GM23338 (cell line): Measurements from ENCODE around the gene MAPK8IP3. TPM values are rescaled to one million over a fixed set of nuclear protein-coding genes. Genes with fewer than 3 reads are reported as not detected.

ENCODE experiments used
- ATAC-seq: fragments of 200-7000 bp; cut with Tn5 transposase; 3 replicates; pipeline ENCODE4 v1.9.1; 2020
- DNase-seq: peaks from one replicate; pipeline ENCODE4 v3.0.0-alpha.2; 2015; ENCODE audit warnings: low spot score
- H2AFZ ChIP-seq: fragments of 200-600 bp; sonication (generic); 2 replicates; pipeline ENCODE4 v1.8.0; 2016; ENCODE audit warnings: antibody characterized with exemption, mild to moderate bottlenecking, moderate library complexity
- H3F3A ChIP-seq: fragments of 200-600 bp; sonication (generic); replicated peaks from 2 replicates; pipeline ENCODE4 v1.8.0; 2017; ENCODE audit warnings: antibody characterized with exemption, mixed run types, low read depth
- H3K27ac ChIP-seq: fragments of 200-600 bp; sonication (generic); 2 replicates; pipeline ENCODE4 v1.6.1; 2016; ENCODE audit warnings: low read depth
- H3K27me3 ChIP-seq: fragments of 200-600 bp; sonication (generic); 2 replicates; pipeline ENCODE4 v1.8.0; 2016; ENCODE audit warnings: mild to moderate bottlenecking, mixed run types, moderate library complexity; ENCODE audit not compliant: insufficient read depth
- H3K36me3 ChIP-seq: fragments of 200-600 bp; sonication (generic); 2 replicates; pipeline ENCODE4 v1.8.0; 2016; ENCODE audit warnings: mild to moderate bottlenecking; ENCODE audit not compliant: insufficient read depth
- H3K4me1 ChIP-seq: fragments of 200-600 bp; sonication (generic); 2 replicates; pipeline ENCODE4 v1.8.0; 2016; ENCODE audit warnings: mild to moderate bottlenecking, moderate library complexity; ENCODE audit not compliant: insufficient read depth
- H3K4me2 ChIP-seq: fragments of 200-600 bp; sonication (generic); 2 replicates; pipeline ENCODE4 v1.7.1; 2017; ENCODE audit warnings: mixed run types
- H3K4me3 ChIP-seq: fragments of 200-600 bp; sonication (generic); 2 replicates; pipeline ENCODE4 v1.6.1; 2016; ENCODE audit warnings: mixed run types
- H3K79me2 ChIP-seq: fragments of 200-600 bp; sonication (generic); replicated peaks from 2 replicates; pipeline ENCODE4 v1.8.0; 2017; ENCODE audit warnings: mild to moderate bottlenecking; ENCODE audit not compliant: insufficient read depth
- H3K9me2 ChIP-seq: fragments of 200-600 bp; sonication (generic); 2 replicates; pipeline ENCODE4 v1.8.0; 2017; ENCODE audit not compliant: insufficient read depth
- H4K20me1 ChIP-seq: fragments of 200-600 bp; sonication (generic); replicated peaks from 2 replicates; pipeline ENCODE4 v1.8.0; 2017; ENCODE audit warnings: mild to moderate bottlenecking; ENCODE audit not compliant: insufficient read depth
- H3K27ac Mint-ChIP-seq: 2 replicates; pipeline ENCODE4 v1.8.0; 2020; ENCODE audit warnings: inconsistent platforms, mild to moderate bottlenecking, moderate library complexity, mixed read lengths
- H3K27me3 Mint-ChIP-seq: 3 replicates; pipeline ENCODE4 v1.8.0; 2022; ENCODE audit warnings: low read depth, mild to moderate bottlenecking, moderate library complexity, mixed read lengths, inconsistent platforms; ENCODE audit not compliant: insufficient read depth, poor library complexity
- H3K36me3 Mint-ChIP-seq: 3 replicates; pipeline ENCODE4 v1.8.0; 2021; ENCODE audit warnings: low read depth, mild to moderate bottlenecking, inconsistent platforms, moderate library complexity, mixed read lengths
- H3K4me1 Mint-ChIP-seq: 3 replicates; pipeline ENCODE4 v1.8.0; 2020; ENCODE audit warnings: mild to moderate bottlenecking, inconsistent platforms, mixed read lengths
- H3K4me3 Mint-ChIP-seq: 3 replicates; pipeline ENCODE4 v1.8.0; 2021; ENCODE audit warnings: moderate library complexity, mild to moderate bottlenecking, inconsistent platforms, mixed read lengths
- H3K9me3 Mint-ChIP-seq: 3 replicates; pipeline ENCODE4 v1.8.0; 2020; ENCODE audit warnings: moderate library complexity, mild to moderate bottlenecking, inconsistent platforms, mixed read lengths
- CREB1 ChIP-seq: fragments of 250-450 bp; sonication (Bioruptor Pico); IDR thresholded peaks from 2 replicates; pipeline ENCODE4 v1.5.0; 2020; ENCODE audit warnings: low read depth, mild to moderate bottlenecking, moderate library complexity
- EZH2 ChIP-seq: fragments of 200-600 bp; sonication (generic); IDR thresholded peaks from one replicate; pipeline ENCODE4 v1.8.0; 2017; ENCODE audit warnings: antibody characterized with exemption, mild to moderate bottlenecking, low read depth; ENCODE audit not compliant: unreplicated experiment
- EZH2phosphoT487 ChIP-seq: fragments of 200-600 bp; sonication (generic); IDR thresholded peaks from one replicate; pipeline ENCODE4 v1.8.1; 2018; ENCODE audit warnings: antibody characterized with exemption; ENCODE audit not compliant: unreplicated experiment
- JUNB ChIP-seq: IDR thresholded peaks from one replicate; pipeline ENCODE4 v1.6.1; 2016; ENCODE audit warnings: antibody characterized with exemption; ENCODE audit not compliant: unreplicated experiment
- NANOG ChIP-seq: IDR thresholded peaks from 2 replicates; pipeline ENCODE4 v1.6.1; 2016; ENCODE audit warnings: antibody characterized with exemption, borderline replicate concordance
- POLR2AphosphoS5 ChIP-seq: IDR thresholded peaks from 2 replicates; pipeline ENCODE4 v1.6.1; 2016; ENCODE audit warnings: antibody characterized with exemption, low read depth
- STAT1 ChIP-seq: IDR thresholded peaks from one replicate; pipeline ENCODE4 v1.6.1; 2016; ENCODE audit warnings: antibody characterized with exemption; ENCODE audit not compliant: unreplicated experiment
- ZNF114 ChIP-seq: fragments of 250-450 bp; sonication (Bioruptor Pico); IDR thresholded peaks from 2 replicates; pipeline ENCODE4 v1.5.0; 2020; ENCODE audit warnings: mild to moderate bottlenecking, moderate library complexity
- ZNF331 ChIP-seq: fragments of 250-450 bp; sonication (Bioruptor Pico); IDR thresholded peaks from 2 replicates; pipeline ENCODE4 v1.5.0; 2020; ENCODE audit warnings: low read depth, mild to moderate bottlenecking, moderate library complexity
- polyA plus RNA-seq: library from polyadenylated mRNA; unstranded; fragments of >200 nt; fragmentation: Nextera tagmentation; extraction: Ambion mirVana; gene quantifications from 2 replicates; pipeline ENCODE4 v1.2.1, GENCODE V29; 2016
- total RNA-seq: library from RNA; depleted of rRNA; stranded (reverse); fragments of >200 nt; shearing (Covaris generic); gene quantifications from 2 replicates; pipeline ENCODE4 v1.2.3, GENCODE V29; 2014
- TF ChIP-seq, protein P1 (sequence below): IDR thresholded peaks from 2 replicates; pipeline ENCODE4 v1.6.1; 2016; ENCODE audit warnings: antibody characterized with exemption
- TF ChIP-seq, protein P2 (sequence below), 2 experiments: fragments of 200-600 bp in 1 of 2; sonication (generic) in 1 of 2; conservative IDR thresholded peaks; 2 replicates each; pipeline versions ENCODE4 v1.5.1 to v1.6.1; 2016 to 2017; ENCODE audit warnings: antibody characterized with exemption in 2 of 2, low read depth in 2 of 2, mild to moderate bottlenecking in 2 of 2, moderate library complexity in 1 of 2
- TF ChIP-seq, protein P3 (sequence below): IDR thresholded peaks from one replicate; pipeline ENCODE4 v1.6.1; 2018; ENCODE audit warnings: antibody characterized with exemption; ENCODE audit not compliant: unreplicated experiment
- TF ChIP-seq, protein P4 (sequence below): fragments of 250-450 bp; sonication (Bioruptor Pico); IDR thresholded peaks from 2 replicates; pipeline ENCODE4 v1.5.0; 2020; ENCODE audit warnings: mild to moderate bottlenecking, moderate library complexity

Gene MAPK8IP3
- total and polyA plus RNA-seq, 2 experiments from 2014 or later, result 11.3 to 58.4 TPM

DNA sequence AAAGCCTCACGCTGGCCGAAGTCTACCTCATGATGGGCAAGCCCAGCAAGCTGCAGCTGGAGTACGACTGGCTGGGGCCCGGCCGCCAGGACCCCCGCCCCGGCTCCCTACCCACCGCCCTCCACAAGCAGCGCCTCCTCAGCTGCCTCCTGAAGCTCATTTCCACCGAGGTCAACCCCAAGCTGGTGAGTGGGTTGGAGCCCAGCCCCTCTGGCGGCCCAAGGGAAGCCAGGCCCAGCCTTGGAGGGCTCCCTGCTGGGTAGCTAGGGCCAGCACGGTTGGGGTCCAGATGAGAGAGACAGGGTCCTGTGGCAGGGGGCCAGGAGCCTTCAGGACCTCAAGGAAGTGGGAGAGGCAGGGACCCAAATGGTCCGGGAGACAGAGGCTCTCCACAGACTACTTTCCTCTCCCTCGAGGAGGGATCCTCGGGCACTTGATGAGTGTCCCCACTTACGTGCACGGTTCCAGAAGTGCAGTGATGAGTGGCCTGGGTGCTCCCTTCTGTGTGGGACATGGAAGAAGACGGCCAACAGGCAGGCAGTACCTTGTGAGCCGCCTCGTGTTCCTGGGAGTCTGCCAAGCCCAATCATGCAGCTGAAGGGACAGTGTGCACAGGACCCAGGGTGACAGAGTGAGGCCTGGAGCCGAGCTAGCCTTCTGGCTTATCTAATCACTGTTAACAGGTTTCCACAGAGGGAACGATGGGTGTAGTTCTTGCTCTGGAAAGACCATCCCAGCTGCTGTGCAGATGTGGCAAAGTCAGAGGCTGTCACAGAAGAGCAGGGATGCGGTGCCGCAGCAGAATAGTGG is 49.0 kb upstream of the MAPK8IP3 start:
- no peak overlapping the region for H3K4me3 Mint-ChIP-seq
- no peaks in the 10 kb centered on the region; the same call in 2 of the 3 replicates for H3K9me3 Mint-ChIP-seq
- peaks cover 3% of the 10 kb centered on the region; the same call in 1 of the 2 replicates for H3K36me3 ChIP-seq
- H3K4me1 ChIP-seq, result no peaks in the 10 kb centered on the region
- ATAC-seq (no peak), DNase-seq (no peak)
- TF ChIP-seq ZNF331 (no peak), POLR2AphosphoS5 (no peak), EZH2 (no peak), CREB1 (CRISPR knock-in tag) (no peak), STAT1 (no peak), NANOG (no peak), EZH2phosphoT487 (no peak), ZNF114 (CRISPR knock-in tag) (no peak), JUNB (no peak)
- TF ChIP-seq, protein P1, sequence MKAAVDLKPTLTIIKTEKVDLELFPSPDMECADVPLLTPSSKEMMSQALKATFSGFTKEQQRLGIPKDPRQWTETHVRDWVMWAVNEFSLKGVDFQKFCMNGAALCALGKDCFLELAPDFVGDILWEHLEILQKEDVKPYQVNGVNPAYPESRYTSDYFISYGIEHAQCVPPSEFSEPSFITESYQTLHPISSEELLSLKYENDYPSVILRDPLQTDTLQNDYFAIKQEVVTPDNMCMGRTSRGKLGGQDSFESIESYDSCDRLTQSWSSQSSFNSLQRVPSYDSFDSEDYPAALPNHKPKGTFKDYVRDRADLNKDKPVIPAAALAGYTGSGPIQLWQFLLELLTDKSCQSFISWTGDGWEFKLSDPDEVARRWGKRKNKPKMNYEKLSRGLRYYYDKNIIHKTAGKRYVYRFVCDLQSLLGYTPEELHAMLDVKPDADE, result no peak
- TF ChIP-seq, protein P2, sequence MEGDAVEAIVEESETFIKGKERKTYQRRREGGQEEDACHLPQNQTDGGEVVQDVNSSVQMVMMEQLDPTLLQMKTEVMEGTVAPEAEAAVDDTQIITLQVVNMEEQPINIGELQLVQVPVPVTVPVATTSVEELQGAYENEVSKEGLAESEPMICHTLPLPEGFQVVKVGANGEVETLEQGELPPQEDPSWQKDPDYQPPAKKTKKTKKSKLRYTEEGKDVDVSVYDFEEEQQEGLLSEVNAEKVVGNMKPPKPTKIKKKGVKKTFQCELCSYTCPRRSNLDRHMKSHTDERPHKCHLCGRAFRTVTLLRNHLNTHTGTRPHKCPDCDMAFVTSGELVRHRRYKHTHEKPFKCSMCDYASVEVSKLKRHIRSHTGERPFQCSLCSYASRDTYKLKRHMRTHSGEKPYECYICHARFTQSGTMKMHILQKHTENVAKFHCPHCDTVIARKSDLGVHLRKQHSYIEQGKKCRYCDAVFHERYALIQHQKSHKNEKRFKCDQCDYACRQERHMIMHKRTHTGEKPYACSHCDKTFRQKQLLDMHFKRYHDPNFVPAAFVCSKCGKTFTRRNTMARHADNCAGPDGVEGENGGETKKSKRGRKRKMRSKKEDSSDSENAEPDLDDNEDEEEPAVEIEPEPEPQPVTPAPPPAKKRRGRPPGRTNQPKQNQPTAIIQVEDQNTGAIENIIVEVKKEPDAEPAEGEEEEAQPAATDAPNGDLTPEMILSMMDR (conservative IDR thresholded peaks at IDR 0.05; ENCODE audit: low read depth in 2 of 2), result no peak
- TF ChIP-seq, protein P3, sequence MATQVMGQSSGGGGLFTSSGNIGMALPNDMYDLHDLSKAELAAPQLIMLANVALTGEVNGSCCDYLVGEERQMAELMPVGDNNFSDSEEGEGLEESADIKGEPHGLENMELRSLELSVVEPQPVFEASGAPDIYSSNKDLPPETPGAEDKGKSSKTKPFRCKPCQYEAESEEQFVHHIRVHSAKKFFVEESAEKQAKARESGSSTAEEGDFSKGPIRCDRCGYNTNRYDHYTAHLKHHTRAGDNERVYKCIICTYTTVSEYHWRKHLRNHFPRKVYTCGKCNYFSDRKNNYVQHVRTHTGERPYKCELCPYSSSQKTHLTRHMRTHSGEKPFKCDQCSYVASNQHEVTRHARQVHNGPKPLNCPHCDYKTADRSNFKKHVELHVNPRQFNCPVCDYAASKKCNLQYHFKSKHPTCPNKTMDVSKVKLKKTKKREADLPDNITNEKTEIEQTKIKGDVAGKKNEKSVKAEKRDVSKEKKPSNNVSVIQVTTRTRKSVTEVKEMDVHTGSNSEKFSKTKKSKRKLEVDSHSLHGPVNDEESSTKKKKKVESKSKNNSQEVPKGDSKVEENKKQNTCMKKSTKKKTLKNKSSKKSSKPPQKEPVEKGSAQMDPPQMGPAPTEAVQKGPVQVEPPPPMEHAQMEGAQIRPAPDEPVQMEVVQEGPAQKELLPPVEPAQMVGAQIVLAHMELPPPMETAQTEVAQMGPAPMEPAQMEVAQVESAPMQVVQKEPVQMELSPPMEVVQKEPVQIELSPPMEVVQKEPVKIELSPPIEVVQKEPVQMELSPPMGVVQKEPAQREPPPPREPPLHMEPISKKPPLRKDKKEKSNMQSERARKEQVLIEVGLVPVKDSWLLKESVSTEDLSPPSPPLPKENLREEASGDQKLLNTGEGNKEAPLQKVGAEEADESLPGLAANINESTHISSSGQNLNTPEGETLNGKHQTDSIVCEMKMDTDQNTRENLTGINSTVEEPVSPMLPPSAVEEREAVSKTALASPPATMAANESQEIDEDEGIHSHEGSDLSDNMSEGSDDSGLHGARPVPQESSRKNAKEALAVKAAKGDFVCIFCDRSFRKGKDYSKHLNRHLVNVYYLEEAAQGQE, result no peak
- TF ChIP-seq, protein P4, sequence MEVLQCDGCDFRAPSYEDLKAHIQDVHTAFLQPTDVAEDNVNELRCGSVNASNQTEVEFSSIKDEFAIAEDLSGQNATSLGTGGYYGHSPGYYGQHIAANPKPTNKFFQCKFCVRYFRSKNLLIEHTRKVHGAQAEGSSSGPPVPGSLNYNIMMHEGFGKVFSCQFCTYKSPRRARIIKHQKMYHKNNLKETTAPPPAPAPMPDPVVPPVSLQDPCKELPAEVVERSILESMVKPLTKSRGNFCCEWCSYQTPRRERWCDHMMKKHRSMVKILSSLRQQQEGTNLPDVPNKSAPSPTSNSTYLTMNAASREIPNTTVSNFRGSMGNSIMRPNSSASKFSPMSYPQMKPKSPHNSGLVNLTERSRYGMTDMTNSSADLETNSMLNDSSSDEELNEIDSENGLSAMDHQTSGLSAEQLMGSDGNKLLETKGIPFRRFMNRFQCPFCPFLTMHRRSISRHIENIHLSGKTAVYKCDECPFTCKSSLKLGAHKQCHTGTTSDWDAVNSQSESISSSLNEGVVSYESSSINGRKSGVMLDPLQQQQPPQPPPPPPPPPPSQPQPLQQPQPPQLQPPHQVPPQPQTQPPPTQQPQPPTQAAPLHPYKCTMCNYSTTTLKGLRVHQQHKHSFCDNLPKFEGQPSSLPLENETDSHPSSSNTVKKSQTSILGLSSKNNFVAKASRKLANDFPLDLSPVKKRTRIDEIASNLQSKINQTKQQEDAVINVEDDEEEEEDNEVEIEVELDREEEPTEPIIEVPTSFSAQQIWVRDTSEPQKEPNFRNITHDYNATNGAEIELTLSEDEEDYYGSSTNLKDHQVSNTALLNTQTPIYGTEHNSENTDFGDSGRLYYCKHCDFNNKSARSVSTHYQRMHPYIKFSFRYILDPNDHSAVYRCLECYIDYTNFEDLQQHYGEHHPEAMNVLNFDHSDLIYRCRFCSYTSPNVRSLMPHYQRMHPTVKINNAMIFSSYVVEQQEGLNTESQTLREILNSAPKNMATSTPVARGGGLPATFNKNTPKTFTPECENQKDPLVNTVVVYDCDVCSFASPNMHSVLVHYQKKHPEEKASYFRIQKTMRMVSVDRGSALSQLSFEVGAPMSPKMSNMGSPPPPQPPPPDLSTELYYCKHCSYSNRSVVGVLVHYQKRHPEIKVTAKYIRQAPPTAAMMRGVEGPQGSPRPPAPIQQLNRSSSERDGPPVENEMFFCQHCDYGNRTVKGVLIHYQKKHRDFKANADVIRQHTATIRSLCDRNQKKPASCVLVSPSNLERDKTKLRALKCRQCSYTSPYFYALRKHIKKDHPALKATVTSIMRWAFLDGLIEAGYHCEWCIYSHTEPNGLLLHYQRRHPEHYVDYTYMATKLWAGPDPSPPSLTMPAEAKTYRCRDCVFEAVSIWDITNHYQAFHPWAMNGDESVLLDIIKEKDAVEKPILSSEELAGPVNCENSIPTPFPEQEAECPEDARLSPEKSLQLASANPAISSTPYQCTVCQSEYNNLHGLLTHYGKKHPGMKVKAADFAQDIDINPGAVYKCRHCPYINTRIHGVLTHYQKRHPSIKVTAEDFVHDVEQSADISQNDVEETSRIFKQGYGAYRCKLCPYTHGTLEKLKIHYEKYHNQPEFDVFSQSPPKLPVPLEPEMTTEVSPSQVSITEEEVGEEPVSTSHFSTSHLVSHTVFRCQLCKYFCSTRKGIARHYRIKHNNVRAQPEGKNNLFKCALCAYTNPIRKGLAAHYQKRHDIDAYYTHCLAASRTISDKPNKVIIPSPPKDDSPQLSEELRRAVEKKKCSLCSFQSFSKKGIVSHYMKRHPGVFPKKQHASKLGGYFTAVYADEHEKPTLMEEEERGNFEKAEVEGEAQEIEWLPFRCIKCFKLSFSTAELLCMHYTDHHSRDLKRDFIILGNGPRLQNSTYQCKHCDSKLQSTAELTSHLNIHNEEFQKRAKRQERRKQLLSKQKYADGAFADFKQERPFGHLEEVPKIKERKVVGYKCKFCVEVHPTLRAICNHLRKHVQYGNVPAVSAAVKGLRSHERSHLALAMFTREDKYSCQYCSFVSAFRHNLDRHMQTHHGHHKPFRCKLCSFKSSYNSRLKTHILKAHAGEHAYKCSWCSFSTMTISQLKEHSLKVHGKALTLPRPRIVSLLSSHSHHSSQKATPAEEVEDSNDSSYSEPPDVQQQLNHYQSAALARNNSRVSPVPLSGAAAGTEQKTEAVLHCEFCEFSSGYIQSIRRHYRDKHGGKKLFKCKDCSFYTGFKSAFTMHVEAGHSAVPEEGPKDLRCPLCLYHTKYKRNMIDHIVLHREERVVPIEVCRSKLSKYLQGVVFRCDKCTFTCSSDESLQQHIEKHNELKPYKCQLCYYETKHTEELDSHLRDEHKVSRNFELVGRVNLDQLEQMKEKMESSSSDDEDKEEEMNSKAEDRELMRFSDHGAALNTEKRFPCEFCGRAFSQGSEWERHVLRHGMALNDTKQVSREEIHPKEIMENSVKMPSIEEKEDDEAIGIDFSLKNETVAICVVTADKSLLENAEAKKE (CRISPR knock-in tag), result no peak
- H3K36me3 Mint-ChIP-seq, result peaks cover 40% of the 10 kb centered on the region
- no peak overlapping the region for H3K4me3 ChIP-seq
- no peaks in the 10 kb centered on the region for H3K79me2 ChIP-seq
- H3K4me1 Mint-ChIP-seq, result no peaks in the 10 kb centered on the region
- no peak overlapping the region for H3K4me2 ChIP-seq
- H3K27me3 ChIP-seq, result no peaks in the 10 kb centered on the region
- no peak overlapping the region for H3K27ac ChIP-seq
- H3K27ac Mint-ChIP-seq, result no peak overlapping the region
- no peaks in the 10 kb centered on the region for H3K9me2 ChIP-seq
- H4K20me1 ChIP-seq, result no peaks in the 10 kb centered on the region; the same call in none of the 2 replicates
- H3K27me3 Mint-ChIP-seq, result peaks cover 13% of the 10 kb centered on the region
- no peak overlapping the region for H2AFZ ChIP-seq
- no peaks in the 10 kb centered on the region for H3F3A ChIP-seq
